DOHH2 (cell line): Measurements from ENCODE around the gene ADK.

Experiments used
- H3F3A ChIP-seq: fragments of 200-600 bp; sonication (generic), shearing (Covaris generic); 2 replicates; pipeline ENCODE4 v1.6.0; 2016; ENCODE audit warnings: antibody characterized with exemption, mild to moderate bottlenecking; ENCODE audit not compliant: control insufficient read depth, insufficient read depth
- H3K27ac ChIP-seq: fragments of 200-600 bp; sonication (generic); 2 replicates; pipeline ENCODE4 v1.5.1; 2014; ENCODE audit warnings: low read depth, mild to moderate bottlenecking, low read length, moderate library complexity
- H3K27me3 ChIP-seq: fragments of 200-600 bp; sonication (generic); 2 replicates; pipeline ENCODE4 v1.6.1; 2014; ENCODE audit warnings: mild to moderate bottlenecking, low read length, mixed read lengths; ENCODE audit not compliant: control insufficient read depth
- H3K36me3 ChIP-seq: fragments of 200-600 bp; sonication (generic); 2 replicates; pipeline ENCODE4 v1.6.1; 2014; ENCODE audit warnings: mild to moderate bottlenecking, low read length, moderate library complexity, mixed read lengths; ENCODE audit not compliant: control insufficient read depth
- H3K4me1 ChIP-seq: fragments of 200-600 bp; sonication (generic); 2 replicates; pipeline ENCODE4 v1.6.1; 2014; ENCODE audit warnings: mild to moderate bottlenecking, low read length, mixed read lengths; ENCODE audit not compliant: control insufficient read depth
- H3K4me2 ChIP-seq: fragments of 200-600 bp; sonication (generic); 2 replicates; pipeline ENCODE4 v1.6.0; 2014; ENCODE audit warnings: mild to moderate bottlenecking, low read length, moderate library complexity
- H3K4me3 ChIP-seq: fragments of 200-600 bp; sonication (generic); 2 replicates; pipeline ENCODE4 v1.5.1; 2014; ENCODE audit warnings: mild to moderate bottlenecking, low read length, mixed read lengths
- H3K79me2 ChIP-seq: fragments of 200-600 bp; sonication (generic); 2 replicates; pipeline ENCODE4 v1.6.1; 2014; ENCODE audit warnings: mild to moderate bottlenecking, low read length, mixed read lengths; ENCODE audit not compliant: control insufficient read depth
- H3K9me2 ChIP-seq: fragments of 200-600 bp; sonication (generic); replicated peaks from 2 replicates; pipeline ENCODE4 v1.6.1; 2014; ENCODE audit warnings: mild to moderate bottlenecking, low read length, mixed read lengths; ENCODE audit not compliant: control insufficient read depth
- H3K9me3 ChIP-seq: fragments of 200-600 bp; sonication (generic); 2 replicates; pipeline ENCODE4 v1.6.1; 2014; ENCODE audit warnings: antibody characterized with exemption, low read length, mixed read lengths; ENCODE audit not compliant: control insufficient read depth, insufficient read depth
- H4K20me1 ChIP-seq: fragments of 200-600 bp; sonication (generic); 2 replicates; pipeline ENCODE4 v1.6.0; 2014; ENCODE audit warnings: low read depth, mild to moderate bottlenecking, antibody characterized with exemption, low read length, moderate library complexity; ENCODE audit not compliant: control insufficient read depth, insufficient read depth
- EZH2phosphoT487 ChIP-seq: fragments of 200-600 bp; sonication (generic); IDR thresholded peaks from 2 replicates; pipeline ENCODE4 v1.6.1; 2017; ENCODE audit warnings: borderline replicate concordance, mild to moderate bottlenecking, antibody characterized with exemption, low read length, moderate library complexity, mixed read lengths
- TF ChIP-seq, protein P1 (sequence below): fragments of 200-600 bp; sonication (generic); IDR thresholded peaks from one replicate; pipeline ENCODE4 v1.5.1; 2014; ENCODE audit warnings: antibody characterized with exemption, mild to moderate bottlenecking, low read depth, low read length; ENCODE audit not compliant: poor library complexity, severe bottlenecking

Gene ADK

DNA sequence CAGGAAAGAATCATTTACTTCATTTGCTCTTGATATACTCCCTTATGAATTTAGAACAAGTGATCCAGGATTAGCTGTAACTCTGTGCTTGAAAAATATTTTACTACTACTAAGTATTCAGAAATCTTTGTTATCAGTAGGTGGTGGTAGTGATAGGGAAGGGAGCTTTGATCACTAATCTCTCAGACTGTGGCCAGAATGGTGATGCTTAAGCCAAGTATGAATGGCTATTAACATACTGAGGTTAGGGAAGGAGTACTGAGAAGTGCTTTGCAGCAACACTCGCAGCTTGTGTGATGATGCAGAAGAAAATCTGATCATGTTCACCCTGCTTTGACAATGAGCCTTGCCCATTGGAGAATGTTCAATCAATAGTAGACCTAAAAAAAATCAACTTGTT, 29.7 kb upstream of the ADK start:
- TF ChIP-seq, protein P1, sequence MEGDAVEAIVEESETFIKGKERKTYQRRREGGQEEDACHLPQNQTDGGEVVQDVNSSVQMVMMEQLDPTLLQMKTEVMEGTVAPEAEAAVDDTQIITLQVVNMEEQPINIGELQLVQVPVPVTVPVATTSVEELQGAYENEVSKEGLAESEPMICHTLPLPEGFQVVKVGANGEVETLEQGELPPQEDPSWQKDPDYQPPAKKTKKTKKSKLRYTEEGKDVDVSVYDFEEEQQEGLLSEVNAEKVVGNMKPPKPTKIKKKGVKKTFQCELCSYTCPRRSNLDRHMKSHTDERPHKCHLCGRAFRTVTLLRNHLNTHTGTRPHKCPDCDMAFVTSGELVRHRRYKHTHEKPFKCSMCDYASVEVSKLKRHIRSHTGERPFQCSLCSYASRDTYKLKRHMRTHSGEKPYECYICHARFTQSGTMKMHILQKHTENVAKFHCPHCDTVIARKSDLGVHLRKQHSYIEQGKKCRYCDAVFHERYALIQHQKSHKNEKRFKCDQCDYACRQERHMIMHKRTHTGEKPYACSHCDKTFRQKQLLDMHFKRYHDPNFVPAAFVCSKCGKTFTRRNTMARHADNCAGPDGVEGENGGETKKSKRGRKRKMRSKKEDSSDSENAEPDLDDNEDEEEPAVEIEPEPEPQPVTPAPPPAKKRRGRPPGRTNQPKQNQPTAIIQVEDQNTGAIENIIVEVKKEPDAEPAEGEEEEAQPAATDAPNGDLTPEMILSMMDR: no peak
- no peak for TF ChIP-seq EZH2phosphoT487
- H3K4me2 ChIP-seq: no peak overlapping the region
- H3F3A ChIP-seq: peaks cover 13% of the 10 kb centered on the region
- no peaks in the 10 kb centered on the region for H3K79me2 ChIP-seq
- no peak overlapping the region for H3K27ac ChIP-seq
- H4K20me1 ChIP-seq: no peaks in the 10 kb centered on the region
- no peaks in the 10 kb centered on the region for H3K9me3 ChIP-seq
- no peaks in the 10 kb centered on the region for H3K4me1 ChIP-seq
- no peak overlapping the region for H3K4me3 ChIP-seq
- no peaks in the 10 kb centered on the region for H3K9me2 ChIP-seq
- H3K36me3 ChIP-seq: peaks cover 95% of the 10 kb centered on the region
- H3K27me3 ChIP-seq: no peaks in the 10 kb centered on the region

DNA sequence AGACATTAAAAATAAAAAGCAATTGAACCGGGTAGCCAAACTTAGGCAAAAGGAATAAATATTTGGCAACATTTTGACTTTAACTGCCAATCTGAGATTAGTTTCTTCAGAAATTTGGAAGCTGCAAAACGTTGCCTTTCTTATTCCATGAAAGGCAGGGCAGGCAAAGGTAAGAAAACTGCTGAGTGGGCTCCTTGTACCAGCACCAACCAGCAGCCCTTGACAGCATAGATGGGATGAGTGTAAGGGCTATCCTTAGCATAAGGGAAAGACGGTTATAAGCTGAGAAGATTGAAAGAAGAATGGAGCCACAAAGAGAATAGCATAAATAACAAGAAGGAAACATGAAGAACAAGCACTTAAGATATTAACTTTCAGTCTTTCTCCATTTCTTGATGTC, 29.0 kb upstream of the ADK start:
- H3K9me3 ChIP-seq: no peaks in the 10 kb centered on the region
- no peaks in the 10 kb centered on the region for H3K27me3 ChIP-seq
- TF ChIP-seq EZH2phosphoT487: no peak
- no peaks in the 10 kb centered on the region for H3K9me2 ChIP-seq
- H3F3A ChIP-seq: peaks cover 13% of the 10 kb centered on the region
- H3K36me3 ChIP-seq: peaks cover 94% of the 10 kb centered on the region
- H3K4me3 ChIP-seq: no peak overlapping the region
- no peaks in the 10 kb centered on the region for H4K20me1 ChIP-seq
- H3K79me2 ChIP-seq: no peaks in the 10 kb centered on the region
- no peaks in the 10 kb centered on the region for H3K4me1 ChIP-seq
- no peak overlapping the region for H3K27ac ChIP-seq
- no peak overlapping the region for H3K4me2 ChIP-seq

DNA sequence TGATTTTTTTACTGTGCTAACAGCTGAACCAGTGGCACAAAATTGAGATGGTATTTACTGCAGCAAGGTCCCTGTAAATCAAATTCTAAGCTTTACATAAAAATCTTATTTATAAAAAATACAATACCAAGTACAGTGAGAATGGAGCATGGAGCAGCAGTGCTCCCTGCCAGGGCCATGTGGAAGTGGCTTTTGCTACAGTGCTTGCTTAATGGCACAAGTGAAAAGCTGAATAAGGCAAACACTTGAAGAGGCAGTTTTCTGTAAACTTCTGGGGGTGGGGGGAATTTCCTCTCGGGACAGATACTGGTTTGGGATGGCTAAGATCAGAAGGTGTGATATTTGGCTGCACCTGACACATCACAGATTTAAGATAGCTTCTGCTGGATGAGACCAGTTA, 27.9 kb upstream of the ADK start:
- H3K27me3 ChIP-seq: no peaks in the 10 kb centered on the region
- H3K4me1 ChIP-seq: no peaks in the 10 kb centered on the region
- H3K36me3 ChIP-seq: peaks cover 87% of the 10 kb centered on the region
- TF ChIP-seq, protein P1: no peak
- no peak for TF ChIP-seq EZH2phosphoT487
- H3K79me2 ChIP-seq: no peaks in the 10 kb centered on the region
- H3F3A ChIP-seq: peaks cover 13% of the 10 kb centered on the region
- no peak overlapping the region for H3K27ac ChIP-seq
- H3K4me2 ChIP-seq: no peak overlapping the region
- no peaks in the 10 kb centered on the region for H4K20me1 ChIP-seq
- H3K4me3 ChIP-seq: no peak overlapping the region
- no peaks in the 10 kb centered on the region for H3K9me3 ChIP-seq
- H3K9me2 ChIP-seq: no peaks in the 10 kb centered on the region

DNA sequence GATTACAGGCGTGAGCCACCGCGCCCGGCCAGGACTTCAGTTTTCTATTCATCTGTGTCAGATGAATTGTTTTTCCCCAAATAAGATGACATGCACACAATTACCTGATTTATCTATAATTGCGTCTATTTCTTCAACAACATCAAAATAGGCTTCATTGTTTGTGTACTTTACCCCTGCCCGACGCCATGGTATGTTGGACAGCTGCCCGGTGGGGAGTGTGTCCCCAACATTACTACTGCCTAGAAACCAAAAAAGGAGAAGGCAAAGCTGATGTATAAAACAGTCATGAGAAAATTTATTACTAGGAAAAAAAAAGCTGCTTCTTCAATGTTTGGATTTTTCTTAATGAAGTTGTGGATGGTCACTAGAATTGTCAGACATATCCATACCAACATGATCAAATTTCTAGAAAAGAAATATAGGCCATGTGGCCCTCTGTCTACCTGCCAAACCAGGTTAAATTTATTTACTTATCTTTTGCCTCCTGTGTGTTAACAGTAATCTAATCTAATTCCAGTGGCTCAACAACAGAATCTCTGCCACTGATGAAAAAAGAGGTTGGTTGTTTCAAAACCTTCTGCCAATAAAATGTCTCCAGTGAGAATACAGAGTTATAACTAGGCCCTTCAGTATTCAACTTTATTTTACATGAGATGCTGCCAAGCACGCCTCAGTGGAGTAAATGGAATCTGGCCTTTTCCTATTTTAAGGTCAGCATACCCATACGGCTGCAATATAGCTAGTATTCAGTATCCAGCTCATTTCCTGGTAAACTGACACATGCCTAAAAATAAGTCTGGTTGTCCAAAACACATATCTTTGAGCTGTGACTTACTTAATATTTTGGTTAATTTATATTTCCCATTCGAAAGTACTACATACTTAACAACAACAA, 16.8 kb upstream of the ADK start:
- Histone ChIP-seq H3K4me1 (no peaks in the 10 kb centered on the region), H3K4me3 (no peak overlapping the region), H3K27ac (no peak overlapping the region), H3K36me3 (peaks cover 71% of the 10 kb centered on the region), H3F3A (0 out of 2 replicates have a peak, but pooled peaks cover 3% of the 10 kb centered on the region), H3K27me3 (no peaks in the 10 kb centered on the region), H3K4me2 (no peak overlapping the region), H3K9me2 (no peaks in the 10 kb centered on the region), H3K79me2 (no peaks in the 10 kb centered on the region), H4K20me1 (no peaks in the 10 kb centered on the region; the same call in 1 of the 2 replicates), H3K9me3 (no peaks in the 10 kb centered on the region)
- TF ChIP-seq, protein P1: no peak
- TF ChIP-seq EZH2phosphoT487: no peak
